Activated B cell treated with CpG ODN at 0.5 μM for 24 hours (primary cell): ENCODE data around the gene ALKBH6. TPM values are rescaled to one million over a fixed set of nuclear protein-coding genes. Genes with fewer than 3 reads are reported as not detected.

ENCODE experiments used
- ATAC-seq: fragments of 200-7000 bp; cut with Tn5 transposase; one replicate; pipeline ENCODE4 v1.10.0; 2021; ENCODE audit warnings: low read depth, mild to moderate bottlenecking, moderate library complexity
- CTCF ChIA-PET: fragments of 350-600 bp; sonication (Branson Sonifier 250); formaldehyde crosslinking; loops from one replicate; lab custom pipeline; 2021; ENCODE audit warnings: antibody characterized with exemption; lab: Charles Lee
- POLR2A ChIA-PET: fragments of 350-600 bp; sonication (Branson Sonifier 250); formaldehyde crosslinking; loops from one replicate; lab custom pipeline; 2021; ENCODE audit warnings: antibody characterized with exemption; lab: Charles Lee
- DNase-seq: peaks from one replicate; pipeline ENCODE4 v3.0.0; 2022
- H3K27ac Mint-ChIP-seq: one replicate; pipeline ENCODE4 v1.8.0; 2020; ENCODE audit warnings: mixed read lengths
- H3K27me3 Mint-ChIP-seq: one replicate; pipeline ENCODE4 v1.8.0; 2021; ENCODE audit warnings: mixed read lengths
- H3K36me3 Mint-ChIP-seq: one replicate; pipeline ENCODE4 v1.8.0; 2021; ENCODE audit warnings: low read depth, mixed read lengths
- H3K4me1 Mint-ChIP-seq: one replicate; pipeline ENCODE4 v1.8.0; 2021; ENCODE audit warnings: mixed read lengths
- H3K4me3 Mint-ChIP-seq: one replicate; pipeline ENCODE4 v1.8.0; 2020; ENCODE audit warnings: mild to moderate bottlenecking, mixed read lengths
- H3K9me3 Mint-ChIP-seq: one replicate; pipeline ENCODE4 v1.8.0; 2020; ENCODE audit warnings: mixed read lengths
- intact Hi-C: fragments of 100-400 bp; cut with micrococcal nuclease; formaldehyde crosslinking; loops from one replicate; pipeline ENCODE4 v1.15.1; 2024
- total RNA-seq: library from RNA; stranded (reverse); gene quantifications from 2 replicates; pipeline ENCODE4 v1.2.3, GENCODE V29; 2022
- TF ChIP-seq, protein P1 (sequence below): fragments of 200-600 bp; IDR thresholded peaks from one replicate; pipeline ENCODE4 v1.8.0; 2022; ENCODE audit warnings: antibody characterized with exemption, mild to moderate bottlenecking

ALKBH6 gene
- total RNA-seq, 1 donor from 2014 or later, result 32.7 TPM

DNA sequence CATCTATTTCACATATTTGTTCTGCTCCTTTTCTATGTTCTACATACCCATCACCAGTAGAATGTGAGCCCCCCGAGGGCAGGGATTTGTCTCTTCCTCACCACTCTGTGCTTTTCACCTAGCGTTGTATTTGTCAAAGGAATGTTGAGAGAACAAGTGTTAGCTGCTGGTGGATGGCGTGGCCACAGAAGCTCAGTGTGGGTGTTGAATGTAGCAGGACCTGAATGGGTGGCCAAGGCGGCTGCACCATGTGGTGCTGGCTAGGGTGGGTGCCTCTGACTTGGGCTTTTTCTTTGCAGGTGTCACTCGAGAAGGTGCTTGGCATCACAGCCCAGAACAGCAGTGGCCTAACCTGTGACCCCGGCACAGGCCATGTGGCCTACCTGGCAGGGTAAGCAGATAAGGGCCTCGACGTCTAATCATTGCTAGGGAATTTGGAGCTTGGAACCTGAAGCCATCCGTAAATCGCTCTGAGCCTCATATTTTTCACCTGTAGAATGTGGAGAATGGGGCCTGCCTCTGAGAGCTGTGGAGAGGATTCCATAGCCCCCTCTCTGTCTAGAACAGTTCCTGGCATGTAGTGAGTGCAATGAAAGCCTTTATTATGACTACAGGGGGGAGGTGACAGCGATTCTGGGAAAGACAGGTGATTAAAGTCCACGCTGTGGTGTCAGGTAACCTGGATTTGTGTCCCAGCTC, 44.6 kb upstream of the ALKBH6 start:
- Mint-ChIP-seq H3K4me1 (peaks cover 14% of the 10 kb centered on the region), H3K4me3 (no peak overlapping the region), H3K9me3 (no peaks in the 10 kb centered on the region), H3K36me3 (peaks cover 1% of the 10 kb centered on the region), H3K27ac (no peak overlapping the region), H3K27me3 (no peaks in the 10 kb centered on the region)
- POLR2A ChIA-PET, result no interaction called here
- ATAC-seq (no peak), DNase-seq (no peak)
- CTCF ChIA-PET, result no interaction called here
- intact Hi-C loops, result loop anchor here (10.0 kb wide), 1 partner anchor 414 kb away; the partner anchor contains the start of genes COX6B1 and ETV2
- TF ChIP-seq, protein P1, sequence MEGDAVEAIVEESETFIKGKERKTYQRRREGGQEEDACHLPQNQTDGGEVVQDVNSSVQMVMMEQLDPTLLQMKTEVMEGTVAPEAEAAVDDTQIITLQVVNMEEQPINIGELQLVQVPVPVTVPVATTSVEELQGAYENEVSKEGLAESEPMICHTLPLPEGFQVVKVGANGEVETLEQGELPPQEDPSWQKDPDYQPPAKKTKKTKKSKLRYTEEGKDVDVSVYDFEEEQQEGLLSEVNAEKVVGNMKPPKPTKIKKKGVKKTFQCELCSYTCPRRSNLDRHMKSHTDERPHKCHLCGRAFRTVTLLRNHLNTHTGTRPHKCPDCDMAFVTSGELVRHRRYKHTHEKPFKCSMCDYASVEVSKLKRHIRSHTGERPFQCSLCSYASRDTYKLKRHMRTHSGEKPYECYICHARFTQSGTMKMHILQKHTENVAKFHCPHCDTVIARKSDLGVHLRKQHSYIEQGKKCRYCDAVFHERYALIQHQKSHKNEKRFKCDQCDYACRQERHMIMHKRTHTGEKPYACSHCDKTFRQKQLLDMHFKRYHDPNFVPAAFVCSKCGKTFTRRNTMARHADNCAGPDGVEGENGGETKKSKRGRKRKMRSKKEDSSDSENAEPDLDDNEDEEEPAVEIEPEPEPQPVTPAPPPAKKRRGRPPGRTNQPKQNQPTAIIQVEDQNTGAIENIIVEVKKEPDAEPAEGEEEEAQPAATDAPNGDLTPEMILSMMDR, result no peak

DNA sequence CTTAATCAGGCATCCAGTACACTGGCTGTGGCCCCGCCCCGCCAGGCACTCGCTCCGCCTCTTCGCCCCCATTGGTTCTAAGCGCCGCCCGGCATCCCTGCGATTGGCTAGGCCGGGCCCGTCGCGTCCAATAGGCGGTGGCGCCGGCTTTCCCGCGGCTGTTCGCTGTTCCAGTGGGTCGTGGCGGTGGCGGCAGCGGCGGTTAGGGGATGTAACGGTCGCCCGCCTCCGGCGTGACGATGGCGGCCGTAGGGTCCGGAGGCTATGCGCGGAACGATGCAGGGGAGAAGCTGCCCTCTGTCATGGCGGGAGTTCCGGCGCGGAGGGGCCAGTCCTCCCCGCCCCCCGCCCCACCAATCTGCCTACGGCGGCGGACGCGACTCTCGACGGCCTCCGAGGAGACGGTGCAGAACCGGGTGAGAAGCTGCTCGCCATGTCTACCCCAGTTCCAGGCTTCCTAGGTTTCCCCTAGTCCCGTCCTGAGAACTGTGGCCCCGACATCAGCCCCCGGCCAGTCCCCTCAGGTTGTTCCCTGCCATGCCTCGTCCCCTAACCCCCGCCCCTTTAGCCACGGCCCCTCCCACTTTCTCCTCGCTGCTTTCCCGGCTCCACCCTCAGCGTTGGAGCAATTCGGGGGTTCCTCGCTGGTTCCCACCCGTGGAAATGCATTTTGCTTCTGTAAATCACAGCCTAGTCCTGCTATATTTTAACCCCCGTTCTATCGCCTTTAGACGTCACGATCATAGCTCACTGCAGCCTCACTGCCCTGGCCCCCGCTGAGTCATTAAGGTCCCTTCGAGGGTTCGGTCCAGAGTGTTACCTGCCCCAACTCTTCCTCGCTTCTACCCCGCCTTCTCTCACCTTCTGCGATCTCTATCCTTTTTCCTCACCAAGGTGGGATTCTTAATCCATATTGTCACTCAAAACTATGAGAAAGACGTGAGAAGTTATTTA, 41.0 kb upstream of the ALKBH6 start, which contains the start of gene WDR62:
Gene WDR62, plus strand, starts transcription at position 165 of the 954 bp plus-strand sequence. Its CDS starts 75 bp downstream, at position 240.
- H3K36me3 Mint-ChIP-seq, result peaks cover 1% of the 10 kb centered on the region
- DNase-seq (peak; percentile 94), ATAC-seq (peak; percentile 76)
- ChIA-PET POLR2A (interaction anchor here (0.6 to 2.7 kb wide), 10 partner anchors 41 to 1637 kb away, joined by 3 to 31 read pairs (median 7); partner anchors contain the start of genes ALKBH6, CAPNS1, POLR2I and PSENEN), CTCF (interaction anchor here (1.2 kb wide), 1 partner anchor 61 kb away, joined by 3 read pairs; no protein-coding TSS in a partner anchor)
- H3K4me1 Mint-ChIP-seq, result peaks cover 18% of the 10 kb centered on the region
- H3K27ac Mint-ChIP-seq, result peak within 1 kb of the TSS; percentile 93
- intact Hi-C loops, result loop anchor here (1.0 to 10.0 kb wide), 11 partner anchors 41 to 410 kb away; partner anchors contain the start of genes ALKBH6, CAPNS1, COX6B1 and ETV2
- H3K9me3 Mint-ChIP-seq, result no peaks in the 10 kb centered on the region
- no peaks in the 10 kb centered on the region for H3K27me3 Mint-ChIP-seq
- TF ChIP-seq, protein P1, result no peak
- H3K4me3 Mint-ChIP-seq, result peak within 1 kb of the TSS; percentile 93

DNA sequence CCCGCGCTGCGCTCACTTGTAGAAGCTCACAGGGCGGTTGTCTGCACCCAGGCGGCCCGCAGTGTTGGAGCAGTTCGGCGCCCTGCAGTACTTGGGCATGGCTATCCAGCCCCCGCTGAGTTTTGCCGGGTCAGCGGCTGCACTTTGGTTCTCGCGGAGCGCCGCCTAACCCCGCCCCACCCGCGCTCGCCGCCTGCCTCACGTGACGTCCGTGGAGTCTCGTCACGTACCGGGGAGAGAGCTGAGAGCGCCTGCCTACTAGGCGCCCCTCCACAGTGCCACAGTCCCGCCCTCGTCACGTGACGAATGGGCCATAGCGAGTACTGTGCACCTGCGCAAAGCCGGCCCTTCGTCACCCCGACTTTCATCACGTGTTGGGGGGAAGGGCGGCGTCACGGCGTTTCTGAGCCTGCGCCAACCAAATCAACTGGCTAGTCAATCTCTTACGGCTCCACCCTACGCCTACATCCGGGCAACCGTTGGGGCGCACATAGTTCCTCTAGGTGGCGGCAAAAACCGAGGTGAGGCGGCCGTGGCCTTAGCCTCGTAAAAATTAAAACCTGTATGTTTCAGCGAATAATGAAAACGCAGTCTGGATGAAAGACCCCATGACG, 40.2 kb upstream of the ALKBH6 start, which contains the start of gene THAP8:
Gene THAP8, minus strand, starts transcription at position 167 of the 614 bp plus-strand sequence. Its CDS starts 68 bp downstream, at position 99.
- peak; percentile 83 for ATAC-seq
- Mint-ChIP-seq H3K4me1 (peaks cover 18% of the 10 kb centered on the region), H3K36me3 (peaks cover 1% of the 10 kb centered on the region), H3K27me3 (no peaks in the 10 kb centered on the region), H3K9me3 (no peaks in the 10 kb centered on the region), H3K27ac (peak within 1 kb of the TSS; percentile 93), H3K4me3 (peak within 1 kb of the TSS; percentile 93)
- peak; percentile 98 for DNase-seq
- intact Hi-C loops, result loop anchor here (1.0 to 10.0 kb wide), 11 partner anchors 40 to 409 kb away; partner anchors contain the start of genes ALKBH6, CAPNS1, COX6B1 and ETV2
- TF ChIP-seq, protein P1, result no peak
- ChIA-PET CTCF (interaction anchor here (1.2 to 1.3 kb wide), 2 partner anchors 59 to 60 kb away, joined by 3 read pairs; no protein-coding TSS in a partner anchor), POLR2A (interaction anchor here (0.5 to 2.7 kb wide), 15 partner anchors 40 to 1316 kb away, joined by 3 to 31 read pairs (median 5); partner anchors contain the start of genes ALKBH6, CAPNS1, POLR2I and PSENEN)

DNA sequence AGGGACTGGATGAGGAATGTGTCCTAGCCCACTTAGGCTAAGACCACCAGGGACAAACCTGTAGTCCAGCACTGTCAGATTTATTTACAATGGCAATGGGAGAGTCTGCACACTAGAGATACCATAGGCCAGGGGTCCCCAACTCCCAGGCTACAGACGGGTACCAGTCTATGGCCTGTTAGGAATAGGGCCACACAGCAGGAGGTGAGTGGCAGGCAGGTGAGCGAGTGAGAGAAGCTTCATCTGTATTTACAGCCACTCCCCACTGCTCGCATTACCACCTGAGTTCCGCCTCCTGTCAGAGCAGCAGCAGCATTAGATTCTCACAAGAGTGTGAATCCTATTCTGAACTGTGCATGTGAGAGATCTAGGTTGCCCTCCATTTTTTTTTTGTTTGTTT, 37.6 kb upstream of the ALKBH6 start:
- no peak overlapping the region for H3K27ac Mint-ChIP-seq
- no peaks in the 10 kb centered on the region for H3K9me3 Mint-ChIP-seq
- no peak for ATAC-seq
- peak overlapping the region; percentile 24 for H3K4me3 Mint-ChIP-seq
- no peaks in the 10 kb centered on the region for H3K27me3 Mint-ChIP-seq
- intact Hi-C loops, result loop anchor here (10.0 kb wide), 1 partner anchor 407 kb away; the partner anchor contains the start of genes COX6B1 and ETV2
- ChIA-PET POLR2A (no interaction called here), CTCF (no interaction called here)
- H3K4me1 Mint-ChIP-seq, result peaks cover 18% of the 10 kb centered on the region
- TF ChIP-seq, protein P1, result no peak
- no peak for DNase-seq
- H3K36me3 Mint-ChIP-seq, result peaks cover 1% of the 10 kb centered on the region
